Measurements from ENCODE around the gene IPO5.
"Not testable (repeated sequence)": the region's sequence is repeated elsewhere in the genome, so short reads cannot be mapped to it uniquely, and the experiment has no call there.

IPO5 gene

GRCh38 chr13:98007001-98007400 is 53.5 kb downstream of the IPO5 start:
- DNase-seq (ENCODE audit: low read depth in 2 of 2, low spot score in 1 of 2) = no peak

GRCh38 chr13:98013241-98013640 is 59.8 kb downstream of the IPO5 start:
- DNase-seq (ENCODE audit: low read depth in 2 of 2, low spot score in 1 of 2) = no peak

GRCh38 chr13:98014766-98015165 is 61.3 kb downstream of the IPO5 start:
- no peak for DNase-seq (ENCODE audit: low read depth in 2 of 2, low spot score in 1 of 2)

- no peak for DNase-seq (ENCODE audit: low read depth in 2 of 2, low spot score in 1 of 2)
Observed at GRCh38 chr13:98018293-98018692, 64.8 kb downstream of the IPO5 start.

- no peak for DNase-seq (ENCODE audit: low read depth in 2 of 2, low spot score in 1 of 2)
Observed at GRCh38 chr13:98019186-98019585, 65.7 kb downstream of the IPO5 start.

- DNase-seq (ENCODE audit: low read depth in 2 of 2, low spot score in 1 of 2) = no peak
Observed at GRCh38 chr13:98020271-98020670, 66.8 kb downstream of the IPO5 start.

GRCh38 chr13:98022210-98022609 is 68.7 kb downstream of the IPO5 start:
- no peak for DNase-seq (ENCODE audit: low read depth in 2 of 2, low spot score in 1 of 2)

GRCh38 chr13:98025480-98026025 is 72.1 kb downstream of the IPO5 start:
- DNase-seq (ENCODE audit: low read depth in 2 of 2, low spot score in 1 of 2) = no peak

GRCh38 chr13:98026457-98026857 is 73.0 kb downstream of the IPO5 start:
- DNase-seq (ENCODE audit: low read depth in 2 of 2, low spot score in 1 of 2) = no peak

GRCh38 chr13:98032168-98032567 is 78.7 kb downstream of the IPO5 start:
- no peak for DNase-seq (ENCODE audit: low read depth in 2 of 2, low spot score in 1 of 2)

- DNase-seq (ENCODE audit: low read depth in 2 of 2, low spot score in 1 of 2) = no peak
Observed at GRCh38 chr13:98033277-98034247, 80.1 kb downstream of the IPO5 start.

- no peak for DNase-seq (ENCODE audit: low read depth in 2 of 2, low spot score in 1 of 2)
Observed at GRCh38 chr13:98035373-98035772, 81.9 kb downstream of the IPO5 start.

- not testable (repeated sequence) for DNase-seq (ENCODE audit: low read depth in 2 of 2, low spot score in 1 of 2)
Observed at GRCh38 chr13:98036564-98037302, 83.3 kb downstream of the IPO5 start.

- no peak for DNase-seq (ENCODE audit: low read depth in 2 of 2, low spot score in 1 of 2)
Observed at GRCh38 chr13:98039261-98039660, 85.8 kb downstream of the IPO5 start.

- no peak for DNase-seq (ENCODE audit: low read depth in 2 of 2, low spot score in 1 of 2)
Observed at GRCh38 chr13:98039964-98040363, 86.5 kb downstream of the IPO5 start.

GRCh38 chr13:98041081-98041820 is 87.8 kb downstream of the IPO5 start:
- DNase-seq (ENCODE audit: low read depth in 2 of 2, low spot score in 1 of 2) = no peak

- DNase-seq (ENCODE audit: low read depth in 2 of 2, low spot score in 1 of 2) = no peak
Observed at GRCh38 chr13:98044301-98044700, 90.8 kb downstream of the IPO5 start.

- DNase-seq (ENCODE audit: low read depth in 2 of 2, low spot score in 1 of 2) = not testable (repeated sequence)
Observed at GRCh38 chr13:98047785-98048184, 94.3 kb downstream of the IPO5 start.

- no peak for DNase-seq (ENCODE audit: low read depth in 2 of 2, low spot score in 1 of 2)
Observed at GRCh38 chr13:98048265-98048664, 94.8 kb downstream of the IPO5 start.

- DNase-seq (ENCODE audit: low read depth in 2 of 2, low spot score in 1 of 2) = no peak
Observed at GRCh38 chr13:98050041-98050466, 96.6 kb downstream of the IPO5 start.

GRCh38 chr13:98052412-98052811 is 98.9 kb downstream of the IPO5 start:
- no peak for DNase-seq (ENCODE audit: low read depth in 2 of 2, low spot score in 1 of 2)

Measured in stimulated activated CD8-positive, alpha-beta memory T cell treated with anti-CD3 and anti-CD28 coated beads, Interleukin-4, amount 100 ng/mL, for 4 hours (primary cell).